K562 (cell line): ENCODE data around the gene EHD3. TPM values are rescaled to one million over a fixed set of nuclear protein-coding genes. Genes with fewer than 3 reads are reported as not detected.

Experiments used
- polyA plus RNA-seq, 8 experiments: library from polyadenylated mRNA; depleted of rRNA in 4 of 8; stranded (reverse) in 5 of 8; unstranded in 3 of 8; fragments of >200 nt; fragmentation: Nextera tagmentation in 2 of 8; fragmentation: Illumina TruSeq in 1 of 8; extraction: Ambion mirVana in 2 of 8; extraction: Trizol in 1 of 8; gene quantifications; 2 replicates each; pipeline versions ENCODE4 v1.2.1 to v1.2.3, GENCODE V29; 2011 to 2014; ENCODE audit warnings: inconsistent platforms in 1 of 8, missing spikeins in 1 of 8
- small RNA-seq: library from RNA; depleted of rRNA; stranded (forward); fragments of <200 nt; gene quantifications from one replicate; pipeline ENCODE3, GENCODE V24; 2014
- total RNA-seq, 7 experiments: library from RNA; depleted of rRNA in 6 of 7; stranded (reverse); fragments of >200 nt in 6 of 7; fragmentation: Illumina TruSeq in 2 of 7; extraction: Trizol in 2 of 7; gene quantifications; 2 replicates each; pipeline versions ENCODE4 v1.2.1 to v1.2.3, GENCODE V29; 2011 to 2021; ENCODE audit warnings: low replicate concordance in 1 of 7

EHD3 gene
- total and polyA plus RNA-seq, 9 of the 15 experiments (the other 6 are each of a cell fraction or from before 2014, with no cell fraction given), result under 0.01 to 0.04 (median 0.03) TPM; not detected in 3

Small RNAs within 50 kb of the gene (small RNA-seq; reads per million reads assigned to genes)
- gene RNA5SP90, result not detected

Other genes with a start within 250 kb of the EHD3 start
- not detected in 2 replicates for gene GALNT14, start 95.7 kb upstream of the EHD3 start, total RNA-seq (2014; rRNA removed)
- not detected in 2 replicates for gene GALNT14, start 95.7 kb upstream of the EHD3 start, total RNA-seq (2014; rRNA removed; fragmentation: Illumina TruSeq; extraction: Trizol)
- not detected in 2 replicates for gene GALNT14, start 95.7 kb upstream of the EHD3 start, total RNA-seq (2015; rRNA removed; fragmentation: Illumina TruSeq; extraction: Trizol)
- gene GALNT14, start 95.7 kb upstream of the EHD3 start, total RNA-seq (2021), result not detected in 2 replicates
- not detected in 2 replicates for gene GALNT14, start 95.7 kb upstream of the EHD3 start, polyA plus RNA-seq (2011; rRNA removed)
- not detected in 2 replicates for gene GALNT14, start 95.7 kb upstream of the EHD3 start, polyA plus RNA-seq (2014; fragmentation: Illumina TruSeq; extraction: Trizol)
- gene GALNT14, start 95.7 kb upstream of the EHD3 start, polyA plus RNA-seq (2014; fragmentation: Nextera tagmentation; extraction: Ambion mirVana), result under 1 TPM in 1 of 2 experiments, not detected in 1; 0.11 TPM
- gene GALNT14, start 95.7 kb upstream of the EHD3 start, polyA plus RNA-seq (2014; rRNA removed), result not detected in 2 replicates
- gene CAPN14, start 16.6 kb upstream of the EHD3 start, total RNA-seq (2014; rRNA removed), result not detected in 2 replicates
- not detected in 2 replicates for gene CAPN14, start 16.6 kb upstream of the EHD3 start, total RNA-seq (2014; rRNA removed; fragmentation: Illumina TruSeq; extraction: Trizol)
- gene CAPN14, start 16.6 kb upstream of the EHD3 start, total RNA-seq (2015; rRNA removed; fragmentation: Illumina TruSeq; extraction: Trizol), result not detected in 2 replicates
- gene CAPN14, start 16.6 kb upstream of the EHD3 start, total RNA-seq (2021), result not detected in 2 replicates
- not detected in 2 replicates for gene CAPN14, start 16.6 kb upstream of the EHD3 start, polyA plus RNA-seq (2011; rRNA removed)
- gene CAPN14, start 16.6 kb upstream of the EHD3 start, polyA plus RNA-seq (2014; fragmentation: Illumina TruSeq; extraction: Trizol), result not detected in 2 replicates
- not detected for gene CAPN14, start 16.6 kb upstream of the EHD3 start, polyA plus RNA-seq (2014; fragmentation: Nextera tagmentation; extraction: Ambion mirVana)
- not detected in 2 replicates for gene CAPN14, start 16.6 kb upstream of the EHD3 start, polyA plus RNA-seq (2014; rRNA removed)
- gene XDH, start 180.6 kb downstream of the EHD3 start, total RNA-seq (2014; rRNA removed), result not detected in 2 replicates
- gene XDH, start 180.6 kb downstream of the EHD3 start, total RNA-seq (2014; rRNA removed; fragmentation: Illumina TruSeq; extraction: Trizol), result 0.04 TPM in 1 of 2 replicates, not detected in the other
- not detected in 2 replicates for gene XDH, start 180.6 kb downstream of the EHD3 start, total RNA-seq (2015; rRNA removed; fragmentation: Illumina TruSeq; extraction: Trizol)
- not detected in 2 replicates for gene XDH, start 180.6 kb downstream of the EHD3 start, total RNA-seq (2021)
- 0.06 TPM in 1 of 2 replicates, not detected in the other for gene XDH, start 180.6 kb downstream of the EHD3 start, polyA plus RNA-seq (2011; rRNA removed)
- not detected in 2 replicates for gene XDH, start 180.6 kb downstream of the EHD3 start, polyA plus RNA-seq (2014; fragmentation: Illumina TruSeq; extraction: Trizol)
- gene XDH, start 180.6 kb downstream of the EHD3 start, polyA plus RNA-seq (2014; fragmentation: Nextera tagmentation; extraction: Ambion mirVana), result not detected
- not detected in 2 replicates for gene XDH, start 180.6 kb downstream of the EHD3 start, polyA plus RNA-seq (2014; rRNA removed)